Measurements from ENCODE around the gene OR2A14.
"Not testable (repeated sequence)": the region's sequence is repeated elsewhere in the genome, so short reads cannot be mapped to it uniquely, and the experiment has no call there.

Gene OR2A14

GRCh38 chr7:144142187-144142586 lies 19.2 kb downstream of the OR2A14 start:
- Histone ChIP-seq H3K4me3 (no peak overlapping the region), H3K27ac (no peak overlapping the region)

GRCh38 chr7:144144426-144144825 lies 21.4 kb downstream of the OR2A14 start:
- Histone ChIP-seq H3K4me3 (no peak overlapping the region), H3K27ac (no peak overlapping the region)

- no peak overlapping the region for H3K27ac ChIP-seq
- H3K4me3 ChIP-seq = no peak overlapping the region
Measured at GRCh38 chr7:144148224-144148827, 25.4 kb downstream of the OR2A14 start.

GRCh38 chr7:144158861-144159260 lies 35.9 kb downstream of the OR2A14 start:
- H3K27ac ChIP-seq = no peak overlapping the region
- no peak overlapping the region for H3K4me3 ChIP-seq

- Histone ChIP-seq H3K4me3 (no peak overlapping the region), H3K27ac (no peak overlapping the region)
Measured at GRCh38 chr7:144164784-144165183, 41.8 kb downstream of the OR2A14 start.

- H3K27ac ChIP-seq, H3K4me3 ChIP-seq: not testable (repeated sequence)
Measured at GRCh38 chr7:144171594-144172350, 48.8 kb downstream of the OR2A14 start.

GRCh38 chr7:144174613-144175012 lies 51.6 kb downstream of the OR2A14 start:
- no peak overlapping the region for H3K27ac ChIP-seq
- no peak overlapping the region for H3K4me3 ChIP-seq

GRCh38 chr7:144178380-144179164 lies 55.6 kb downstream of the OR2A14 start:
- not testable (repeated sequence) for H3K27ac ChIP-seq, H3K4me3 ChIP-seq

- H3K27ac ChIP-seq, H3K4me3 ChIP-seq: not testable (repeated sequence)
Measured at GRCh38 chr7:144179165-144179479, 56.1 kb downstream of the OR2A14 start.
